Measurements from ENCODE around the gene WHRN. TPM values are rescaled to one million over a fixed set of nuclear protein-coding genes. Genes with fewer than 3 reads are reported as not detected.
A peak's percentile ranks its signal among the peaks of the same experiment; 100 is the strongest.

WHRN gene
- total RNA-seq, 1 donor from 2014 or later = 9.1 TPM

GRCh38 chr9:114384836-114385396, 120.4 kb downstream of the WHRN start:
- Histone ChIP-seq H3K4me1 (peaks cover 75% of the 10 kb centered on the region), H3K4me3 (peak overlapping the region in 1 of 2 donors; percentile 55), H3K36me3 (peaks cover 0 to 6% of the 10 kb centered on the region in 2 donors), H3K27me3 (no peaks in the 10 kb centered on the region), H3K9me3 (no peaks in the 10 kb centered on the region), H3K27ac (peak overlapping the region; percentile 87)
- TF ChIP-seq POLR2AphosphoS5 (IDR thresholded peaks at IDR 0.05; ENCODE audit: insufficient read depth in 1 of 2, low read depth in 1 of 2) (no peak), CTCF (IDR thresholded peaks at IDR 0.05) (no peak), POLR2A (IDR thresholded peaks at IDR 0.05) (no peak)
- no peak for DNase-seq (ENCODE audit: extremely low spot score in 2 of 2)
- intact Hi-C loops (cut with DNase I) = no loop called here

DNA sequence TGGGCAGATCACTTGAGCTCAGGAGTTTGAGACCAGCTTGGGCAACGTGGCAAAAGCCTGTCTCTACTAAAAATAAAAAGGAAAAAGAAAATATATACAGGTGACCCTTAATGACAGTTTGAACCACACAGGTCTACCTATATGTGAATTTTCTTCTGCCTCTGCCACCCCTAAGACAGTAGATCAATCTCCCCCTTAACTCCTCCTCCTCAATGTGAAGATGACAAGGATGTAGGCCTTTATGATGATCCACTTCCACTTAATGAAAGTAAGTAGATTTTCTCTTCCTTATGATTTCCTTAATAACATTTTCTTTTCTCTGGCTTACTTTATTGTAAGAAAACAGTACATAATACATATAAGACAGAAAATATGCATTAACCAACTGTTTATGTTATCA, 120.9 kb downstream of the WHRN start:
- Histone ChIP-seq H3K27ac (peak overlapping the region; percentile 87), H3K4me1 (peaks cover 70% of the 10 kb centered on the region), H3K27me3 (no peaks in the 10 kb centered on the region), H3K9me3 (no peaks in the 10 kb centered on the region), H3K36me3 (peaks cover 0 to 10% of the 10 kb centered on the region in 2 donors), H3K4me3 (no peak overlapping the region)
- DNase-seq (ENCODE audit: extremely low spot score in 2 of 2) = no peak
- TF ChIP-seq POLR2A (IDR thresholded peaks at IDR 0.05) (no peak), CTCF (IDR thresholded peaks at IDR 0.05) (no peak), POLR2AphosphoS5 (IDR thresholded peaks at IDR 0.05; ENCODE audit: insufficient read depth in 1 of 2, low read depth in 1 of 2) (no peak)
- intact Hi-C loops (cut with DNase I) = no loop called here

- DNase-seq (ENCODE audit: extremely low spot score in 2 of 2) = no peak
- Histone ChIP-seq H3K4me1 (peaks cover 70% of the 10 kb centered on the region), H3K27ac (peak overlapping the region; percentile 87), H3K36me3 (peaks cover 0 to 16% of the 10 kb centered on the region in 2 donors), H3K4me3 (peak overlapping the region; percentile 12 to 37), H3K27me3 (no peaks in the 10 kb centered on the region), H3K9me3 (no peaks in the 10 kb centered on the region)
- TF ChIP-seq POLR2AphosphoS5 (IDR thresholded peaks at IDR 0.05; ENCODE audit: insufficient read depth in 1 of 2, low read depth in 1 of 2) = no peak
- no peak for TF ChIP-seq POLR2A (IDR thresholded peaks at IDR 0.05)
- no peak for TF ChIP-seq CTCF (IDR thresholded peaks at IDR 0.05)
- intact Hi-C loops (cut with DNase I) = no loop called here
Measured at GRCh38 chr9:114383521-114384231, 121.6 kb downstream of the WHRN start.

GRCh38 chr9:114382699-114383520, 122.4 kb downstream of the WHRN start:
- H3K27me3 ChIP-seq = no peaks in the 10 kb centered on the region
- H3K36me3 ChIP-seq = peaks cover 0 to 16% of the 10 kb centered on the region in 2 donors
- DNase-seq (ENCODE audit: extremely low spot score in 2 of 2) = no peak
- peak overlapping the region; percentile 12 to 37 for H3K4me3 ChIP-seq
- intact Hi-C loops (cut with DNase I) = no loop called here
- peak overlapping the region; percentile 87 for H3K27ac ChIP-seq
- H3K9me3 ChIP-seq = no peaks in the 10 kb centered on the region
- TF ChIP-seq POLR2AphosphoS5 (IDR thresholded peaks at IDR 0.05; ENCODE audit: insufficient read depth in 1 of 2, low read depth in 1 of 2) (peak in 1 of 2 donors; percentile 59), CTCF (IDR thresholded peaks at IDR 0.05) (peak in 1 of 3 experiments; percentile 11), POLR2A (IDR thresholded peaks at IDR 0.05) (no peak)
- H3K4me1 ChIP-seq = peaks cover 70% of the 10 kb centered on the region
